Small intestine (tissue), 7 donors: ENCODE results near the gene DDX19B. TPM values are rescaled to one million over a fixed set of nuclear protein-coding genes. Genes with fewer than 3 reads are reported as not detected.
"Not testable (repeated sequence)": the region's sequence is repeated elsewhere in the genome, so short reads cannot be mapped to it uniquely, and the experiment has no call there.

ENCODE experiments used
- DNase-seq, 2 donors: peaks; one replicate each; pipeline versions ENCODE4 v3.0.0 to v3.0.0-alpha.2; 2013
- FAIRE-seq: peaks from 2 replicates; lab custom pipeline; 2012; peaks lifted over from hg19 to GRCh38; lab: Jason Lieb, UNC
- H3K27ac ChIP-seq, 3 donors: one replicate each; pipeline ENCODE4 v1.5.1; 2013; ENCODE audit warnings: low read length in 2 of 3, mild to moderate bottlenecking in 2 of 3, control low read depth in 1 of 3, inconsistent platforms in 1 of 3, low read depth in 1 of 3, moderate library complexity in 1 of 3
- H3K27me3 ChIP-seq, 3 donors: one replicate each; pipeline ENCODE4 v1.6.1; 2013; ENCODE audit warnings: low read length in 3 of 3, inconsistent platforms in 1 of 3; ENCODE audit not compliant: control insufficient read depth in 3 of 3, insufficient read depth in 3 of 3
- H3K36me3 ChIP-seq, 3 donors: one replicate each; pipeline ENCODE4 v1.6.1; 2013; ENCODE audit warnings: low read length in 3 of 3, inconsistent platforms in 1 of 3, low read depth in 1 of 3, mild to moderate bottlenecking in 1 of 3, moderate library complexity in 1 of 3; ENCODE audit not compliant: control insufficient read depth in 3 of 3, insufficient read depth in 2 of 3
- H3K4me1 ChIP-seq, 3 donors: one replicate each; pipeline ENCODE4 v1.6.1; 2013; ENCODE audit warnings: low read length in 2 of 3, inconsistent platforms in 1 of 3, low read depth in 1 of 3, mild to moderate bottlenecking in 1 of 3, moderate library complexity in 1 of 3; ENCODE audit not compliant: control insufficient read depth in 3 of 3, insufficient read depth in 2 of 3
- H3K4me3 ChIP-seq, 3 donors: one replicate each; pipeline ENCODE4 v1.5.1; 2013; ENCODE audit warnings: low read length in 3 of 3, control low read depth in 1 of 3, inconsistent platforms in 1 of 3, low read depth in 1 of 3, mild to moderate bottlenecking in 1 of 3, moderate library complexity in 1 of 3
- H3K9me3 ChIP-seq, 2 donors: one replicate each; pipeline ENCODE4 v1.6.1; 2013; ENCODE audit warnings: low read depth in 1 of 2, low read length in 1 of 2; ENCODE audit not compliant: control insufficient read depth in 2 of 2, insufficient read depth in 1 of 2
- WGBS, 3 donors: extraction: QIAGEN DNeasy Blood & Tissue Kit; methylation state at CpG; one replicate each; pipeline ENCODE4 v1.1.7; 2013; 5-methylcytosine and 5-hydroxymethylcytosine counted together
- polyA plus RNA-seq, 4 donors: library from polyadenylated mRNA; stranded (reverse) in 3 of 4; unstranded in 1 of 4; fragments of 200-250 nt in 3 of 4; fragments of 120-200 nt in 1 of 4; gene quantifications; one replicate each; pipeline versions ENCODE4 v1.2.1 to v1.2.3, GENCODE V29; 2013
- donor health status: healthy with polysubstance abuse.
- donor health status: control.
- donor health status: control.
- donor health status: Bipolar disorder and iron deficiency.
- donor health status: healthy.

DDX19B gene
- polyA plus RNA-seq, 4 donors = 21.3 to 28.9 (median 27.7) TPM

DNA sequence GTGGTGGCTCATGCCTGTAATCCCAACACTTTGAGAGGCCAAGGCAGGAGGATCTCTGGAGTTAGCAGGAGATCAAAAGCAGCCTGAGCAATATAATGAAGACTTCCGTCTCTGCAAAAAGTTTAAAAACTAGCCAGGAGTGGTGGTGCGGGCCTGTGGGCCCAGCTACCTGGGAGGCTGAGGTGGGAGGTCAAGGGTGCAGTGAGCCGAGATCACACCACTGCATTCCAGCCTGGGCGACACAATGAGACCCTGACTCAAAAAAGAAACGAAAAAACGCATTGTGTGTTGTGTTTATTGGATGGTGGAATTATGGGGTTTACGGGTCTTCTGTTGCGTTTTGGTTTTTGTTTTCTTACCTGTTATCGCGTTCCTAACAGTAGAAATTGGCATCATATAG, 46.9 kb downstream of the DDX19B start:
- H3K27ac ChIP-seq = peak overlapping the region in 1 of 3 donors; percentile 96
- no peaks in the 10 kb centered on the region for H3K9me3 ChIP-seq
- 78 to 85% (median 84%) methylated on average over 10 of the region's 10 CpGs for WGBS, 3 donors
- no peak for FAIRE-seq
- H3K4me1 ChIP-seq = peaks cover 0 to 11% (median 6%) of the 10 kb centered on the region in 3 donors
- H3K4me3 ChIP-seq = peak overlapping the region in 2 of 3 donors; percentile 73 to 97
- no peak for DNase-seq
- H3K27me3 ChIP-seq = no peaks in the 10 kb centered on the region
- H3K36me3 ChIP-seq = peaks cover 0 to 8% (median 0%) of the 10 kb centered on the region in 3 donors

DNA sequence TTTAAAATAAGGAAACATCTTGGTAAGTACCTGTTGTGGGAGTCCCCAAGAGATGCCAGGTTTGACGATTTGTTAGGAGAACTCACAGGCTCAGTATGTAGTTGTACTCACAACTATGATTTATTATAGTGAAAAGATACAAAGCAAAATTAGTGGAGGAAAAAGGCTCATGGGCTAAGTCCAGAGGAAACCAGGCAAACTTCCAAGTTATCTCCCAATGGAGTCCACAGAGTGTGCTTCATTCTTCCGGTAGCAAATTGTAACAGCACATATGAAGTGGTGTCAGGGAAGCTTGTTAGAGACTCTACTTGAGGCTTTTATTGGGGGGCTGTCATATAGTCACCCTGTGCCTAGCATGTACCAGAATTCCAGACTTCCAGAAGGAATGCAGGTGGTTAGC, 50.0 kb downstream of the DDX19B start:
- Histone ChIP-seq H3K4me1 (peaks cover 0 to 11% (median 6%) of the 10 kb centered on the region in 3 donors), H3K27ac (no peak overlapping the region), H3K4me3 (no peak overlapping the region), H3K9me3 (no peaks in the 10 kb centered on the region), H3K27me3 (no peaks in the 10 kb centered on the region), H3K36me3 (peaks cover 0 to 28% (median 2%) of the 10 kb centered on the region in 3 donors)
- no peak for FAIRE-seq
- no peak for DNase-seq
- WGBS, 3 donors = 46 to 53% (median 49%) methylated on average over 2 of the region's 2 CpGs

DNA sequence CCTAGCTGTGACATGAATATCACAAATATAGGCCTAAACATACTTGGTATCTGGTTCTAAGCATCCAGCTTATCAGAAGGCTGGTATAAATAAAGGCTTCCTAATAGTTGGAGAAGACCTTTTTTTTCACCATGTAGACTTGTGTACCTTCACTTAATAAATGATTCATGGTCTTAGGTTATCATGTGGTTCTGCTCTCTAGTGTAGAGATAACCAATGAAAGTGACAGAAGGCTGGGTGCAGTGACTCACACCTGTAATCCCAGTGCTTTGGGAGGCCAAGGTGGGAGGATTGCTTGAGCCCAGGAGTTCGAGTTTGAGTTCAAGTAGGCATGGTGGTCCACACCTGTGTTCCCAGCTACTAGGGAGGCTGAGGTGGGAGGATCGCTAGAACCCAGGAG, 50.8 kb downstream of the DDX19B start:
- no peak overlapping the region for H3K4me3 ChIP-seq
- H3K36me3 ChIP-seq = peaks cover 0 to 31% (median 4%) of the 10 kb centered on the region in 3 donors
- no peak overlapping the region for H3K27ac ChIP-seq
- peak in 1 of 2 donors; percentile 10 for DNase-seq
- H3K27me3 ChIP-seq = no peaks in the 10 kb centered on the region
- H3K4me1 ChIP-seq = peaks cover 0 to 11% (median 6%) of the 10 kb centered on the region in 3 donors
- FAIRE-seq = no peak
- WGBS, 3 donors = 67 to 81% (median 74%) methylated on average over 2 of the region's 2 CpGs
- no peaks in the 10 kb centered on the region for H3K9me3 ChIP-seq

DNA sequence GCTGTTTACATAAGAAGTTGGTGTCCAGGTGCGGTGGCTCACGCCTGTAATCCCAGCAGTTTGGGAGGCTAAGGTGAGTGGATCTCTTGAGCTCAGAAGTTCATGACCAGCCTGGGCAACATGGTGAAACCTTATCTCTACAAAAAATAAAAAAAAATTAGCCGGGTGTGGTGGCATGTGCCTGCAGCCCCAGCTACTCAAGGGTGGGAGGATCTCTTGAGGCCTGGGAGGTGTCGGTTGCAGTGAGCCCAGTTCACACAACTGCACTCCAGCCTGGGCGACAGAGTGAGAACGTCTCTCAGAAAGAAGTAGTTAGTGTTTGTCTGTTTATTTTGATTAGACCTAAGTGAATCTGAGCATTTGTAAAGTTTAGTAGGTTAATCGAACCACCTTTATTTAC, 60.6 kb downstream of the DDX19B start:
- H3K36me3 ChIP-seq = peaks cover 17 to 87% (median 22%) of the 10 kb centered on the region in 3 donors
- H3K27me3 ChIP-seq = no peaks in the 10 kb centered on the region
- no peaks in the 10 kb centered on the region for H3K9me3 ChIP-seq
- 85 to 92% (median 88%) methylated on average over 7 of the region's 7 CpGs for WGBS, 3 donors
- no peaks in the 10 kb centered on the region for H3K4me1 ChIP-seq
- DNase-seq (no peak), FAIRE-seq (no peak)
- no peak overlapping the region for H3K27ac ChIP-seq
- H3K4me3 ChIP-seq = no peak overlapping the region

DNA sequence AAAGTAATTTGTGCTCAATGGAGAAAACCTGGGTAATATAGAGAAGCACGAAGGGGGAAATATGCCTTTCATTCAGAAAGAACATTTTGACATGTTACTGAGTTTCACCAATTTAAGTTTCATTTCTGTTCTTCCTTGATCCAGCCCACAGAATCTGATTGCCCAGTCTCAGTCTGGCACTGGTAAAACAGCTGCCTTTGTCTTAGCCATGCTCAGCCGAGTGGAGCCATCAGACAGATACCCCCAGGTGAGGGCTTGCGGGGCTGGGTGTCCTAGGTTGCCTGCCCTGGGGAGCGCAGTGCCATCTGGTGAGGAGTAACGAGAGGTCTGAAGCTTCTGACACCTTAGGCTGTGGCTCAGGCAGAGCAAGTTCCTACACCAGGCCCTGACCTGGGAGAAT, 65.4 kb downstream of the DDX19B start:
- no peak overlapping the region for H3K4me3 ChIP-seq
- no peaks in the 10 kb centered on the region for H3K27me3 ChIP-seq
- FAIRE-seq = no peak
- H3K9me3 ChIP-seq = no peaks in the 10 kb centered on the region
- no peak overlapping the region for H3K27ac ChIP-seq
- H3K4me1 ChIP-seq = no peaks in the 10 kb centered on the region
- DNase-seq = no peak
- H3K36me3 ChIP-seq = peaks cover 11 to 91% (median 16%) of the 10 kb centered on the region in 3 donors
- 81 to 92% (median 89%) methylated on average over 5 of the region's 5 CpGs for WGBS, 3 donors

DNA sequence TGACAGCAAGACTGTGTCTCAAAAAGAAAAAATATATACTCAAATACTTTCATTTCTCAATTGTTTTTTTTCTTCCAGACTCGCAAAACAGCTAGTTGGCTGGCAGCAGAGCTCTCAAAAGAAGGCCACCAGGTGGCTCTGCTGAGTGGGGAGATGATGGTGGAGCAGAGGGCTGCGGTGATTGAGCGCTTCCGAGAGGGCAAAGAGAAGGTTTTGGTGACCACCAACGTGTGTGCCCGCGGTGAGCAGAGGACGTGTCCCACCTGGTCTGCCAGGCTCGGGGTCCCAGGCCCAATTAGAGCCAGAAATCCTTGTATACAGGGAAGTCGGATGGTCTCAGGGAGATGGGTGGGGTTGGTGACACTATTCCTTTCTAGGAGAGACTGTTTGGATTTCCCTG, 71.2 kb downstream of the DDX19B start:
- peaks cover 8 to 86% (median 13%) of the 10 kb centered on the region in 3 donors for H3K36me3 ChIP-seq
- 29 to 43% (median 39%) methylated on average over 8 to 10 of the region's 10 CpGs for WGBS, 3 donors
- not testable (repeated sequence) for H3K27me3 ChIP-seq, FAIRE-seq, H3K4me3 ChIP-seq, H3K9me3 ChIP-seq, H3K27ac ChIP-seq, H3K4me1 ChIP-seq
- peak; percentile 28 to 31 for DNase-seq

DNA sequence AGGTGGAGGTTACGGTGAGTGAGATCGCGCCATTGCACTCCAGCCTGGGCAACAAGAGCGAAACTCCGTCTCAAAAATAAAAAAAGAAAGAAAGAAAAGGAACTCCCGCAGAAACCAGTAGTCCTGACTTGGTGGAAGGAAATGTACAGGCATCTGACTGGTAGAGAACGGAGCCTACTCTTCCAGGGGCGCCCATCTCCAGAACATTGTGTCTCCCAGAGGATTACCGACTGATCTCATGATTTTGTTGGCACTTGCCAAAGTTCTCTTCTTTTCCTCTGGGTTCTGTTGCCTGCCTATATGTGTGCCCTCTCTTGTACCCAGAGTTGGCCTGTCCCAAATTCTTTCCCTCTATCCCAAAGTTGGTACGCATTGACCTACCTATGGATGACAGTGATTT, 71.9 kb downstream of the DDX19B start:
- DNase-seq = no peak
- Histone ChIP-seq H3K4me3 (no peak overlapping the region), H3K27ac (no peak overlapping the region), H3K9me3 (no peaks in the 10 kb centered on the region), H3K27me3 (no peaks in the 10 kb centered on the region), H3K36me3 (peaks cover 5 to 86% (median 13%) of the 10 kb centered on the region in 3 donors), H3K4me1 (no peaks in the 10 kb centered on the region)
- FAIRE-seq = no peak
- 94 to 96% (median 96%) methylated on average over 10 of the region's 10 CpGs for WGBS, 3 donors

DNA sequence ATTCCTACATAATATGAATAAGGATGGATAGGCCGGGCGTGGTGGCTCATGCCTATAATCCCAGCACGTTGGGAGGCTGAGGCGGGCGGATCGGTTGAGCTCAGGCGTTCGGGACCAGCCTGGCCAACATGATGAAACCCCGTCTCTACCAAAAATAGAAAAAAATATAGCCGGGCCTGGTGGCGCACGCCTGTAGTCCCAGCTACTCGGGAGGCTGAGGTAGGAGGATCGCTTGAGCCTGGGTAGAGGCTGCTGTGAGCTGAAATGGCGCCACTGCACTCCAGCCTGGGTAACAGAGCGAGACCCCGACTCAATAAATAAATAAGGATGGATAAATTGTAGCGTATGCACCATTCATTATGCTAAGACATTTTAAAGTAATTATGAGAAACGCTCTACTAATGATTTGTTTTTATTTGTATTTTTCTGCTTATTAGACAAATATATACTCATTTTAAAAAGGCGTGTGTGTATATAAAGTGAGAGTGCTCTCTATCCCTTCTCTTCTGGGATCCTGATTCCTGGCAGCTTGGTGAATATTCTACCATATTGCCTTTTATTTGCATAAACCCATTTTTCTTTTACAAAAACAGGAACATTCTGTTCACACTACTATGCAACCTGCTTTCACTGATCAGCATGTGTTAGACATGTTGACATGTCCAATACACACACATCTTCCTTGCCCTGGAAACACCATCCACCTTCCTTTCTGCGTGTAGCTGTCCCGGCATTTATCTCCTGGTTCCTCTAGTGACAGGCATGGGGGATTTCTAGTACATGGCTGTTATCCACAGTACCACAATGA, 74.1 kb downstream of the DDX19B start:
- FAIRE-seq = no peak

More for the DNA sequence above, 74.1 kb downstream of the DDX19B start:
- no peak overlapping the region for H3K27ac ChIP-seq
- 96 to 97% (median 97%) methylated on average over 22 of the region's 22 CpGs for WGBS, 3 donors
- peaks cover 5 to 80% (median 13%) of the 10 kb centered on the region in 3 donors for H3K36me3 ChIP-seq
- no peaks in the 10 kb centered on the region for H3K27me3 ChIP-seq
- no peak for DNase-seq
- no peaks in the 10 kb centered on the region for H3K9me3 ChIP-seq
- H3K4me3 ChIP-seq = no peak overlapping the region
- no peaks in the 10 kb centered on the region for H3K4me1 ChIP-seq
